GM18907 (cell line): Measurements from ENCODE around the gene STAT3.
"Not testable (repeated sequence)": the region's sequence is repeated elsewhere in the genome, so short reads cannot be mapped to it uniquely, and the experiment has no call there.

Source experiments
- ATAC-seq: cut with Tn5 transposase; IDR thresholded peaks from one replicate; pipeline ENCODE4 v1.9.1; 2021; ENCODE audit warnings: mild to moderate bottlenecking, moderate library complexity; ENCODE audit not compliant: unreplicated experiment

STAT3 gene

GRCh38 chr17:42264366-42264765 lies 123.9 kb downstream of the STAT3 start:
- ATAC-seq = not testable (repeated sequence)
